ENCODE data around the gene SRGAP1.

Gene SRGAP1

DNA sequence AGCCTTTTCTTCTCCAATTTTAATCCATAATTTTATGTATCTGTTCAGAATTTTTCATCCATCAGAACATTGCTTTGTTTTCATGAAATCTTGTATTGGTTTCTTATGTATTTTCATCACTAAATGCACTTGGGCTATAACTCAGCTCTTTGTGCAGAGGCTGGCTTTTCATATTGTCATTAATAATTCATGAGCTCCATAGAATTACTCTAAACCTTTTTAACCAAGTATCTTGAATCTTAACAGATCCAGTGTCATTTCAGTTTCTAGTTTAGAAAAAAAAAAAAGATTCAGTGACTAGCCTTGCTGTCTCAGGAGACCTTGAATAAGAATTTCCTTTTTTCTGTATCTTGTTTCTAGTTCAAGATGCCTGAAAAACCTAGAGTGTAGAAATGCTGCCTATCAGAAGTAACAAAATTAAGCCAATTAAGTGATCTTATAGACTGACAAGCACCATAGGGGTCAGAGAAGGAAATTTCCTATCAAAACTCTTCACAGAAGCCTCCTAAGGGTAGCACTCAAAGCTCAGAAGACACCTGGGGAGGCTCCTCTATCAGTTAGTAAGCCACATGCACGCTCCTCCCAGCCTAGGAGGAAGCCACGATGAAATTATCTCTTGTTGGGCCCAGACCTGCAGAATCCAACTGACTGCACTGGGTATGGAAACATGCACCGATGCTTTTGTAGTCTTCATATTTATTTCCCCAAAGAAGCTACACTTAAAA, 214.2 kb downstream of the SRGAP1 start:
- FAIRE-seq, result no peak
- TF ChIP-seq, protein P1, sequence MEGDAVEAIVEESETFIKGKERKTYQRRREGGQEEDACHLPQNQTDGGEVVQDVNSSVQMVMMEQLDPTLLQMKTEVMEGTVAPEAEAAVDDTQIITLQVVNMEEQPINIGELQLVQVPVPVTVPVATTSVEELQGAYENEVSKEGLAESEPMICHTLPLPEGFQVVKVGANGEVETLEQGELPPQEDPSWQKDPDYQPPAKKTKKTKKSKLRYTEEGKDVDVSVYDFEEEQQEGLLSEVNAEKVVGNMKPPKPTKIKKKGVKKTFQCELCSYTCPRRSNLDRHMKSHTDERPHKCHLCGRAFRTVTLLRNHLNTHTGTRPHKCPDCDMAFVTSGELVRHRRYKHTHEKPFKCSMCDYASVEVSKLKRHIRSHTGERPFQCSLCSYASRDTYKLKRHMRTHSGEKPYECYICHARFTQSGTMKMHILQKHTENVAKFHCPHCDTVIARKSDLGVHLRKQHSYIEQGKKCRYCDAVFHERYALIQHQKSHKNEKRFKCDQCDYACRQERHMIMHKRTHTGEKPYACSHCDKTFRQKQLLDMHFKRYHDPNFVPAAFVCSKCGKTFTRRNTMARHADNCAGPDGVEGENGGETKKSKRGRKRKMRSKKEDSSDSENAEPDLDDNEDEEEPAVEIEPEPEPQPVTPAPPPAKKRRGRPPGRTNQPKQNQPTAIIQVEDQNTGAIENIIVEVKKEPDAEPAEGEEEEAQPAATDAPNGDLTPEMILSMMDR (IDR thresholded peaks at IDR 0.05; ENCODE audit: insufficient read depth, missing control alignments), result no peak
- no peak for DNase-seq (ENCODE audit: insufficient read length, low spot score)

DNA sequence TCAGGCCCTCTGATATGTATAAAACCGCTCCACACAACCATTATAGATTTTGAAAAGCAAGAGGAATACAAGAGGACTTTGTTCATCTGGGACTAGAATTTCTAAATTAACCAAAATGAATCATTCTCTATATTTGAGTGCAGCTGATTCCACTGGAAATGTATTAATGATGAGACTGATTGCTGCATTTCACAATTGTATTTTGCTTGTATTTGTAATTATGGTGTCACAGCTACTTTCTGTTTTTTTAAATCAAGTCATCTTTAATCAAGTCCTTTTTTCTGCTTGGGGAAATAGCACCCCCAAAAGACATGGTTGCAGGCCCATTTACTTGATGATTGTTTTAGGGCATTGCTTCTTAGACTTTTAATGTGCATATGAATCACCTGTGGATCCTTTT, 215.2 kb downstream of the SRGAP1 start:
- no peak for FAIRE-seq
- TF ChIP-seq, protein P1 (IDR thresholded peaks at IDR 0.05; ENCODE audit: insufficient read depth, missing control alignments), result no peak
- DNase-seq (ENCODE audit: insufficient read length, low spot score), result no peak

DNA sequence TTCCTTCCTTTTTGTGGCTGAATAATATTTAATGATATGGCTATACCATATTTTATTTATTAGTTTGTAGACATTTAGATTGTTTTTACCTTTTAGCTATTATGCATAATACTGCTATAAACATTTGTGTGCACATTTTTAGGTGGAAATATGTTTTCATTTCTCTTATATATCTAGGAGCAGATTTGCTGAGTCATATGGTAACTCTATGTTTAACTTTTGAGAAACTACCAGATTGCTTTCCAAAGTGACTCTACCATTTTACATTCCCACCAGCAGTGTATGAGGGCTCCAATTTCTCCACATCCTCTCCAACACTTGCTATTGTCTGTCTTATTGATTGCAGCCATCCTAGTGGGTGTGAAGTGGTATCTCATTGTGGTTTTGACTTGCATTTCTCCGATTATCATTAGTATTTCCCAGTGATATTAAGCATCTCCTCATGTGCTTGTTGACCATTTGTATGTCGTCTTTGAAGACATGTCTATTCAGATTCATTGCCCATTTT, 217.4 kb downstream of the SRGAP1 start:
- DNase-seq (ENCODE audit: insufficient read length, low spot score) (no peak), FAIRE-seq (no peak)
- TF ChIP-seq, protein P1 (IDR thresholded peaks at IDR 0.05; ENCODE audit: insufficient read depth, missing control alignments), result no peak

DNA sequence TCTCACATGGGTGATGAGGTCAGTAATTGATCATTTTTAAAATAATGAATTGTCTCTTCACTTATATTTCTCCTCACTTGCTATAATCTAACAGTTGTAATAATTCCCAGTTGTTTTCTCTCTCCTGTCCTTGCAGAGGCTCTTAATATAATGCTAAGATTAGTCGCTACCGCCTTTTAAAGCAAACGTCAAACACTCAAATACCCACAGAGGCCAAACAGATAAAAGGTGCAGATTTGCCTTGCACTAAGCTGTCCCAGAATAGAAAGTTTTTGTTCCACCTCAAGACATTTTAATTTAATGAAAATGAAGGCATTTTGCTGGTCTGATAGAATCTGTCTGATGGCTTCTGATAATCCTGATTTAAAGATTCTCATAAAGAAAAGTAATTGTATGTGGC, 218.6 kb downstream of the SRGAP1 start:
- DNase-seq (ENCODE audit: insufficient read length, low spot score), result no peak
- no peak for FAIRE-seq
- TF ChIP-seq, protein P1 (IDR thresholded peaks at IDR 0.05; ENCODE audit: insufficient read depth, missing control alignments), result no peak

DNA sequence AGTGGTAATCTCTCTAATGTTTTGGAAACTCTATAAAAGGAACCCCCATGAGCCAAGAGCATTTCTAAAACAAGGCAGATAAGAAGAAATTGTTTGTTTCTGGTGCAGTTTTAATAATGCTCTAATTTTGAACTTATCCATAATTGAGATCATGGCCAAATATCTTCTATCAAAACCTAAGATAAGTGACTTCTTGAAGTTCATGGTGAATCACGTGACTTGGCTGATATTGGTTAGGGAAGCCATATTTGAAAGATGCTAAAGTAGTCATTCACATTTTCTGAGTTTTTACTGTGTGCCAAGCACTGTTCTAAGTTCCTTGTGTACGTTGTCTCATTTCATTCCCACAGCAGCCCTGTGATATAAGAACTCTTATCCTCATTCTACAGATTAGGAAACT, 219.7 kb downstream of the SRGAP1 start:
- FAIRE-seq, result no peak
- TF ChIP-seq, protein P1 (IDR thresholded peaks at IDR 0.05; ENCODE audit: insufficient read depth, missing control alignments), result no peak
- no peak for DNase-seq (ENCODE audit: insufficient read length, low spot score)

DNA sequence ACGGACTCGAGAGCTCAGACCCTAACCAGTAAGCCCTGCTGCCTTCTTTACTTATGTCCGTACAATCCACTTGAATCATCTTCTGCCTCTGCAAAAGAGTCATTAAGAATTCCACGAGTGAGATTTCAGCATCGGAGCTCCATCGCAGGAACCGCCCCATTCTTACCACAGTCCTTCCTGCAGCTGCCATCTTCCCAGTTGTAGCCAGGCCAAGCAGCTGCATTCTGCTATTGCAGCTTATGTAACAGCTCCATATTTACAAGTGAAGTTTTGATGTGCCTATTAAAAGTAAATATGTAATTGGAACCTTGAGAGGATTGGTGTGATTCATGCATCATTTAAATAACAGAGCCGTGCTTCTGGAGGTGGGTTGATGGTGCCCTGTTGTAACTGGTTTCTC, 220.2 kb downstream of the SRGAP1 start:
- TF ChIP-seq, protein P1 (IDR thresholded peaks at IDR 0.05; ENCODE audit: insufficient read depth, missing control alignments), result no peak
- FAIRE-seq (no peak), DNase-seq (ENCODE audit: insufficient read length, low spot score) (no peak)

DNA sequence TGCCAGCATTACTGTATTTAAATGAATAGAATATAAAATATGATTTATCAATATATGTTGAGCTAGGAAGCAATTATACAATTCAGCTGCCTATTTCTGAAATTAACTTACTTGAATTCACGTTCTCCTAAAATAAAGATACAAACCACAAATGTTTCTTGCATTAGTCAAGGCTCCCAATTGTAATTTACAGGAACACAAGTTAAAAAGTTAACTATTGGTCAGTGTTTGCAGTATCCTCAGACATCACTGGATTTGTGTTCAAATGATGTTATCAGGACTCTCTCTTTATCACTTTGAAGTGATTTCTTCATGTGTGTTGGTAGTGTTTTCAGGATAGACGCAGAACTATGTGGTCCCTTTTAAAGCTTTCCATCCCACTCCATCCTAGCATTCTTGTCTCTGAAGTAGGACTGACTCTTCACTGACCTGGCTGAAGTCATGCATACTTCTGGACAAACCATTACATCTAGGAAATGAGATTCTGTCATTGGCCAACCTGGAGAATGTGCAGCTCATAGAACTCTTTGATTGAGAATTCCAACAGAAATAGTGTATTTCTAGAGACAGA, 221.5 kb downstream of the SRGAP1 start:
- DNase-seq (ENCODE audit: insufficient read length, low spot score) (no peak), FAIRE-seq (no peak)
- TF ChIP-seq, protein P1 (IDR thresholded peaks at IDR 0.05; ENCODE audit: insufficient read depth, missing control alignments), result no peak

Measured in D721Med (cell line).